BJ (cell line): Measurements from ENCODE around the gene NRN1L. TPM values are rescaled to one million over a fixed set of nuclear protein-coding genes. Genes with fewer than 3 reads are reported as not detected.

ENCODE experiments used
- CTCF ChIA-PET: fragments of 350-600 bp; formaldehyde crosslinking; extraction: SDS; loops from one replicate; lab custom pipeline; 2021; ENCODE audit warnings: antibody characterized with exemption, inconsistent platforms; lab: Yijun Ruan, JAX
- POLR2A ChIA-PET: fragments of 300-600 bp; sonication (Branson Sonifier 250); formaldehyde crosslinking; extraction: SDS; loops from one replicate; lab custom pipeline; 2021; ENCODE audit warnings: antibody characterized with exemption; lab: Charles Lee
- DNase-seq: peaks from one replicate; pipeline ENCODE4 v3.0.0-alpha.2; 2011; ENCODE audit warnings: low read depth
- H3K27me3 ChIP-seq: 2 replicates; pipeline ENCODE4 v1.6.0; 2011; ENCODE audit warnings: low read length; ENCODE audit not compliant: control insufficient read depth, insufficient read depth
- H3K36me3 ChIP-seq: 2 replicates; pipeline ENCODE4 v1.5.1; 2011; ENCODE audit warnings: low read length; ENCODE audit not compliant: control insufficient read depth, insufficient read depth
- H3K4me3 ChIP-seq: 2 replicates; pipeline ENCODE4 v1.5.1; 2011; ENCODE audit warnings: low read depth, mild to moderate bottlenecking, control low read depth, low read length
- CTCF ChIP-seq: IDR thresholded peaks from 2 replicates; pipeline ENCODE4 v1.5.1; 2011; ENCODE audit warnings: low read depth, mild to moderate bottlenecking, control low read depth, inconsistent platforms, low read length, moderate library complexity; ENCODE audit not compliant: insufficient read depth
- polyA plus RNA-seq: library from polyadenylated mRNA; depleted of rRNA; stranded (reverse); fragments of >200 nt; gene quantifications from 2 replicates; pipeline ENCODE4 v1.2.3, GENCODE V29; 2011

NRN1L gene
- polyA plus RNA-seq, 1 experiment = 0.27 TPM

DNA sequence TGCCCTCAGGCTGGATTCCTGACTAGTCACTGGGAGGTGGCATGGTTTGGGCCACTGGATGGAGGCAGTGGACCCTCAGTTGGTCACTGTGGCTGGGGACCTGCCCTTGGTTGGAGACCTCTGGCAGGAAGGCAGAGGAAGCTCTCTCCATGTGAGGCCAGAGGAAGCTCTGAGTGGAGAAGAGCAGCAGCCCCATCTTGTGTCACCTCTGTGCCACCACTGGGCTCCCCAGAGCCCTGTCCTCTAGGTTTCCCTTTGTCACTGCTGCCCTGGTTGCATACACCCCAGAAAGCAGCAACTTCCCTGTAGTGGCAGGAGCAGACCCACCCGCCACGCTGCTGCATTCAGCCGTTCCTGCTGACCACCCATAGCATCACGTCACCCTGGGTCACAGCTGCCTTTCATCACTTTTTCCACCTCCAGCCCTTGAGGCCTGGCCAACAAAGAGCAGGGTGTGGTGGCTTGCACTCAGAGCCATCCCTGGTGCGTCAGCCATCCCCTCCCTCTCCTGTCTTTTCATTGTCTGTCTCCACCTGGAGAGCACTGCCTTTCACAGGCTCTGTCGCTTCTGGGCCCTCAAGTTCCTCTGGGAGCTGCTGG, 35.0 kb downstream of the NRN1L start:
- no peak overlapping the region for H3K4me3 ChIP-seq
- POLR2A ChIA-PET = no interaction called here
- peaks cover 15% of the 10 kb centered on the region for H3K36me3 ChIP-seq
- CTCF ChIA-PET = interaction anchor here (1.8 to 4.8 kb wide), 4 partner anchors 9 to 247 kb away, joined by 5 to 26 read pairs (median 14); partner anchors contain the start of gene NRN1L
- TF ChIP-seq CTCF = no peak
- no peaks in the 10 kb centered on the region for H3K27me3 ChIP-seq
- no peak for DNase-seq

DNA sequence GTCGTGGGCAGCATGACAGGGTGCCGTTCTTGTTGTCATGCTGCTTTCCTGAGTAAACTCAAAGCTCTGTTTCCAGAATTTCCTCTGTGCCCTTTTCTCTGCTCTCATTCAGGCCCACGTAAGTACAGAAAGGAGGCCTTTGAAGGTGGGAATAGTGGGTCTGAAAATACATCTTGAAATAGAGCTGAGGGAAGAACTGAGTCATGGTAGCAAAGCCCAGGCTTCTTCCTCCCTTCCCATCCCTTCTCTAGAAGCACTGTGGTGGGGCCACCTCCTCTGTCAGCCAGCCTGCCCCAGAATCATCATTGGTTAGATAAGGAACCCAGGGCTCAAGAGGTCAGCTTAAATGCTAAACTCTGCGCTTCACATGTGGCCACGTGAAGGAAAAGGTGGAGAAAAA, 37.5 kb downstream of the NRN1L start:
- no peak for DNase-seq
- no peak overlapping the region for H3K4me3 ChIP-seq
- peaks cover 15% of the 10 kb centered on the region for H3K36me3 ChIP-seq
- ChIA-PET POLR2A (no interaction called here), CTCF (interaction anchor here (0.8 to 4.8 kb wide), 3 partner anchors 9 to 106 kb away, joined by 3 to 26 read pairs (median 6); partner anchors contain the start of gene NRN1L)
- no peak for TF ChIP-seq CTCF
- no peaks in the 10 kb centered on the region for H3K27me3 ChIP-seq

GRCh38 chr16:67922740-67923139, 38.1 kb downstream of the NRN1L start:
- no peak for TF ChIP-seq CTCF
- DNase-seq = no peak

GRCh38 chr16:67923414-67924116, 38.9 kb downstream of the NRN1L start:
- no peak overlapping the region for H3K4me3 ChIP-seq
- ChIA-PET POLR2A (no interaction called here), CTCF (interaction anchor here (0.7 to 5.1 kb wide), 4 partner anchors 15 to 403 kb away, joined by 3 to 26 read pairs (median 16); partner anchors contain the start of gene NRN1L)
- H3K36me3 ChIP-seq = peaks cover 22% of the 10 kb centered on the region
- TF ChIP-seq CTCF = no peak
- no peak for DNase-seq
- no peaks in the 10 kb centered on the region for H3K27me3 ChIP-seq

More at GRCh38 chr16:67922740-67923139, 38.1 kb downstream of the NRN1L start:
- ChIA-PET CTCF (interaction anchor here (0.7 to 5.1 kb wide), 5 partner anchors 10 to 250 kb away, joined by 3 to 26 read pairs (median 6); partner anchors contain the start of gene NRN1L), POLR2A (no interaction called here)
- Histone ChIP-seq H3K36me3 (peaks cover 19% of the 10 kb centered on the region), H3K27me3 (no peaks in the 10 kb centered on the region), H3K4me3 (no peak overlapping the region)
